ENCODE data around the gene TSKU.

GRCh38 chr11:76785513-76785912, 2.4 kb downstream of the TSKU start:
- TF ChIP-seq, protein P1, sequence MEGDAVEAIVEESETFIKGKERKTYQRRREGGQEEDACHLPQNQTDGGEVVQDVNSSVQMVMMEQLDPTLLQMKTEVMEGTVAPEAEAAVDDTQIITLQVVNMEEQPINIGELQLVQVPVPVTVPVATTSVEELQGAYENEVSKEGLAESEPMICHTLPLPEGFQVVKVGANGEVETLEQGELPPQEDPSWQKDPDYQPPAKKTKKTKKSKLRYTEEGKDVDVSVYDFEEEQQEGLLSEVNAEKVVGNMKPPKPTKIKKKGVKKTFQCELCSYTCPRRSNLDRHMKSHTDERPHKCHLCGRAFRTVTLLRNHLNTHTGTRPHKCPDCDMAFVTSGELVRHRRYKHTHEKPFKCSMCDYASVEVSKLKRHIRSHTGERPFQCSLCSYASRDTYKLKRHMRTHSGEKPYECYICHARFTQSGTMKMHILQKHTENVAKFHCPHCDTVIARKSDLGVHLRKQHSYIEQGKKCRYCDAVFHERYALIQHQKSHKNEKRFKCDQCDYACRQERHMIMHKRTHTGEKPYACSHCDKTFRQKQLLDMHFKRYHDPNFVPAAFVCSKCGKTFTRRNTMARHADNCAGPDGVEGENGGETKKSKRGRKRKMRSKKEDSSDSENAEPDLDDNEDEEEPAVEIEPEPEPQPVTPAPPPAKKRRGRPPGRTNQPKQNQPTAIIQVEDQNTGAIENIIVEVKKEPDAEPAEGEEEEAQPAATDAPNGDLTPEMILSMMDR (conservative IDR thresholded peaks at IDR 0.05; ENCODE audit: low read length) = no peak
- TF ChIP-seq EZH2phosphoT487 (IDR thresholded peaks at IDR 0.05; ENCODE audit: borderline replicate concordance, low read depth, low read length) = no peak

All from OCI-LY7 (cell line).